ENCODE measurements around the gene PCGF3. TPM values are rescaled to one million over a fixed set of nuclear protein-coding genes. Genes with fewer than 3 reads are reported as not detected.
A peak's percentile ranks its signal among the peaks of the same experiment; 100 is the strongest.

PCGF3 gene
- total and polyA plus RNA-seq, 4 donors, result 11.0 to 23.3 (median 14.3) TPM

- Histone ChIP-seq H3K4me3 (ENCODE audit: low read depth in 1 of 3, low read length in 3 of 3) (no peak overlapping the region), H3K4me1 (ENCODE audit: control insufficient read depth in 4 of 4, insufficient read depth in 4 of 4, low read length in 3 of 4) (peaks cover 3 to 19% (median 10%) of the 10 kb centered on the region in 4 donors), H3K9ac (ENCODE audit: low read depth in 1 of 2, low read length in 2 of 2) (no peak overlapping the region), H3K36me3 (ENCODE audit: control insufficient read depth in 4 of 4, insufficient read depth in 3 of 4, low read depth in 1 of 4, low read length in 3 of 4) (peaks cover 2 to 27% (median 10%) of the 10 kb centered on the region in 4 donors), H3K9me3 (ENCODE audit: control insufficient read depth in 4 of 4, low read length in 3 of 4) (no peaks in the 10 kb centered on the region), H3K27me3 (ENCODE audit: control insufficient read depth in 4 of 4, insufficient read depth in 4 of 4, low read length in 3 of 4) (no peaks in the 10 kb centered on the region), H3K27ac (ENCODE audit: low read depth in 1 of 2, low read length in 2 of 2) (no peak overlapping the region)
- 80% methylated on average over 24 of the region's 24 CpGs for WGBS
- TF ChIP-seq HNF4A (conservative IDR thresholded peaks at IDR 0.05) (peak; percentile 74 to 79), RXRA (IDR thresholded peaks at IDR 0.05) (peak in 1 of 2 donors; percentile 17), RAD21 (IDR thresholded peaks at IDR 0.05) (peak; percentile 51 to 71), YY1 (IDR thresholded peaks at IDR 0.05) (no peak), JUND (IDR thresholded peaks at IDR 0.05) (no peak), CTCF (IDR thresholded peaks at IDR 0.05; ENCODE audit: low read depth, low read length, missing input control) (peak; percentile 36), GABPA (IDR thresholded peaks at IDR 0.05 in 1 of 2, conservative IDR thresholded peaks at IDR 0.05 in 1 of 2) (no peak), HNF4G (IDR thresholded peaks at IDR 0.05) (peak; percentile 22)
- no peak for DNase-seq (ENCODE audit: low spot score)
These were observed 56.9 kb downstream of the PCGF3 start for GRCh38 chr4:762211-763190.

- H3K4me3 ChIP-seq (ENCODE audit: low read depth in 1 of 3, low read length in 3 of 3), result no peak overlapping the region
- no peaks in the 10 kb centered on the region for H3K27me3 ChIP-seq (ENCODE audit: control insufficient read depth in 4 of 4, insufficient read depth in 4 of 4, low read length in 3 of 4)
- H3K27ac ChIP-seq (ENCODE audit: low read depth in 1 of 2, low read length in 2 of 2), result no peak overlapping the region
- TF ChIP-seq EGR1 (IDR thresholded peaks at IDR 0.05; ENCODE audit: low read depth in 2 of 2) (no peak), MAX (IDR thresholded peaks at IDR 0.05) (no peak), TAF1 (conservative IDR thresholded peaks at IDR 0.05) (no peak), HNF4G (IDR thresholded peaks at IDR 0.05) (no peak), HNF4A (conservative IDR thresholded peaks at IDR 0.05) (no peak), GABPA (IDR thresholded peaks at IDR 0.05 in 1 of 2, conservative IDR thresholded peaks at IDR 0.05 in 1 of 2) (no peak), CTCF (IDR thresholded peaks at IDR 0.05; ENCODE audit: low read depth, low read length, missing input control) (no peak), FOXA2 (IDR thresholded peaks at IDR 0.05) (no peak), REST (IDR thresholded peaks at IDR 0.05) (no peak), JUND (IDR thresholded peaks at IDR 0.05) (no peak), SP1 (IDR thresholded peaks at IDR 0.05) (no peak)
- no peaks in the 10 kb centered on the region for H3K9me3 ChIP-seq (ENCODE audit: control insufficient read depth in 4 of 4, low read length in 3 of 4)
- peaks cover 3 to 19% (median 10%) of the 10 kb centered on the region in 4 donors for H3K4me1 ChIP-seq (ENCODE audit: control insufficient read depth in 4 of 4, insufficient read depth in 4 of 4, low read length in 3 of 4)
- H3K36me3 ChIP-seq (ENCODE audit: control insufficient read depth in 4 of 4, insufficient read depth in 3 of 4, low read depth in 1 of 4, low read length in 3 of 4), result peaks cover 4 to 28% (median 10%) of the 10 kb centered on the region in 4 donors
- DNase-seq (ENCODE audit: low spot score), result no peak
- 92% methylated on average over 23 of the region's 23 CpGs for WGBS
- no peak overlapping the region for H3K9ac ChIP-seq (ENCODE audit: low read depth in 1 of 2, low read length in 2 of 2)
These were observed 57.7 kb downstream of the PCGF3 start for GRCh38 chr4:763191-763810.
